ENCODE data around the gene KIAA0930.

KIAA0930 gene

GRCh38 chr22:45179276-45180049, 61.2 kb downstream of the KIAA0930 start:
- Histone ChIP-seq H3K4me1 (ENCODE audit: control insufficient read depth, low read depth, low read length) (no peaks in the 10 kb centered on the region), H3K4me3 (ENCODE audit: low read length) (no peak overlapping the region), H2BK120ac (ENCODE audit: low read depth, low read length) (no peak overlapping the region), H2BK15ac (replicated peaks; ENCODE audit: low read depth) (no peak overlapping the region), H3K4ac (ENCODE audit: low read depth, low read length) (no peak overlapping the region), H3K56ac (ENCODE audit: low read length) (no peak overlapping the region), H2AK5ac (ENCODE audit: low read length) (no peak overlapping the region), H2BK5ac (ENCODE audit: low read length) (no peak overlapping the region), H3K27ac (ENCODE audit: low read depth, low read length) (no peak overlapping the region), H3K18ac (ENCODE audit: low read length) (no peak overlapping the region), H3K79me1 (ENCODE audit: low read length) (peaks cover 23% of the 10 kb centered on the region), H3K79me2 (ENCODE audit: control insufficient read depth, insufficient read depth, low read length) (peaks cover 30% of the 10 kb centered on the region), H3K9ac (ENCODE audit: low read length) (no peak overlapping the region), H3K27me3 (ENCODE audit: insufficient read depth, low read length, poor library complexity) (no peaks in the 10 kb centered on the region), H3K23ac (ENCODE audit: low read length) (no peak overlapping the region), H4K5ac (ENCODE audit: low read length) (no peak overlapping the region), H4K8ac (ENCODE audit: low read depth, low read length) (no peak overlapping the region), H3K36me3 (ENCODE audit: control insufficient read depth, insufficient read depth, low read length) (peaks cover 18% of the 10 kb centered on the region), H3K4me2 (ENCODE audit: low read length) (no peak overlapping the region)
- WGBS (ENCODE audit: extremely low coverage, insufficient coverage, low lambda C conversion rate) = no CpG with 5 or more reads among the region's 9 CpGs
- no peak for DNase-seq

DNA sequence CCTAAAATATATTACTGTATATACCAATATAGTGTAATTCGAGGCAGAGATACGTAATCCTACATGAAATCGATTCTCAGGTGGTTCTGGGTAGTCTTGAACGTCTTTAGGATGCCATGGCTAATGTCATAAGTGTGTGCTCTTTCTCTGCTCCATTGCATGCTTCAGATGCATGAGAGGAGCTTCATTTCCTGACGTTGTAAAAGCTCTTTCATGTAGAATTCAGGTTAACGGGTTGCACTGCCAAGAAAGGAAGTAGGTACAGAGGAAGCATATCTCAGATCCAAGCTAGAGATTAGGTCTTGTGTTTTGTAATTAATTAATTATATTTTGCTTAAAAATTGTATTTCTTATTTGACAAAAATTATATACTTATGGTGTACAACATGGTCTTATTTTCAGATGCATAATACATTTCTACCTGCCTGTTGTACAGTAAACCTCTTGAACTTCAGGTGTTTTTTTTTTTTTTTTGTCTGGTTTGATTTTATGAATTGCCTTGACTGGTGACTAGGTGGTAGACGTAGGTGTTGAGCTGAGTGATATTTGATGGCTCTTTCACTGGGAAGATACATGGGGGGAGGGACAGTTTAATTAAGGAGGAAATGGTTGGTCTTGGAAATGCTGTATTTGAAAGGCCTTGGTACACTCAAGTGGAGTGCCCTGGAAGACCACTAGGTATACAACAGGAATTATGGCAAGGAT, 67.7 kb downstream of the KIAA0930 start:
- no peak overlapping the region for H3K9ac ChIP-seq (ENCODE audit: low read length)
- no peaks in the 10 kb centered on the region for H3K4me1 ChIP-seq (ENCODE audit: control insufficient read depth, low read depth, low read length)
- H3K56ac ChIP-seq (ENCODE audit: low read length) = no peak overlapping the region
- no peak overlapping the region for H3K4ac ChIP-seq (ENCODE audit: low read depth, low read length)
- no CpG with 5 or more reads among the region's 7 CpGs for WGBS (ENCODE audit: extremely low coverage, insufficient coverage, low lambda C conversion rate)
- no peak overlapping the region for H3K27ac ChIP-seq (ENCODE audit: low read depth, low read length)
- no peak overlapping the region for H3K4me3 ChIP-seq (ENCODE audit: low read length)
- peaks cover 28% of the 10 kb centered on the region for H3K79me1 ChIP-seq (ENCODE audit: low read length)
- peaks cover 21% of the 10 kb centered on the region for H3K36me3 ChIP-seq (ENCODE audit: control insufficient read depth, insufficient read depth, low read length)
- H2BK15ac ChIP-seq (replicated peaks; ENCODE audit: low read depth) = no peak overlapping the region
- H3K18ac ChIP-seq (ENCODE audit: low read length) = no peak overlapping the region
- H3K23ac ChIP-seq (ENCODE audit: low read length) = no peak overlapping the region
- no peak overlapping the region for H2BK5ac ChIP-seq (ENCODE audit: low read length)
- H4K5ac ChIP-seq (ENCODE audit: low read length) = no peak overlapping the region
- DNase-seq = no peak
- H2BK120ac ChIP-seq (ENCODE audit: low read depth, low read length) = no peak overlapping the region
- H3K4me2 ChIP-seq (ENCODE audit: low read length) = no peak overlapping the region
- peaks cover 37% of the 10 kb centered on the region for H3K79me2 ChIP-seq (ENCODE audit: control insufficient read depth, insufficient read depth, low read length)
- no peak overlapping the region for H4K8ac ChIP-seq (ENCODE audit: low read depth, low read length)
- no peak overlapping the region for H2AK5ac ChIP-seq (ENCODE audit: low read length)
- H3K27me3 ChIP-seq (ENCODE audit: insufficient read depth, low read length, poor library complexity) = no peaks in the 10 kb centered on the region

DNA sequence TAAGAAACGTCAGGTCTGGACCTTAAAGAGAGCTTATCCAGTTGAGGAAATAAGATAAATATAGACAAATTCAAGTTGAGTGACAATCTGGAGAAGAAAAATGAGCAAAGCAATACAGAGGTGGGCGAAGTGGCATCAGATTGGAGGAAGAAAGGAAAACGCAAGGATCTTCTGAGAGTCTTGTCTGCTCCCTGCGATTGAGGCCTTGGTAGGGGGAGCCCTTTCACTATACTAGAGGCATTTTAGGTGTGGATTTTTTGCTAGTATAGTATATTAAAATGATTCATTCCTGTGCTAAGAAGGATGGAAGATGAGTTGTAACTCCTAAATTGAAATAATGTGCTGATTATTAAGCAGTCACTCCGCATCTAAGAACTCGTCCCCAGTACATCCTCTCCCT, 68.9 kb downstream of the KIAA0930 start:
- H2BK15ac ChIP-seq (replicated peaks; ENCODE audit: low read depth) = no peak overlapping the region
- H3K18ac ChIP-seq (ENCODE audit: low read length) = no peak overlapping the region
- no peak overlapping the region for H3K4ac ChIP-seq (ENCODE audit: low read depth, low read length)
- H3K23ac ChIP-seq (ENCODE audit: low read length) = no peak overlapping the region
- H3K36me3 ChIP-seq (ENCODE audit: control insufficient read depth, insufficient read depth, low read length) = peaks cover 17% of the 10 kb centered on the region
- DNase-seq = no peak
- no peak overlapping the region for H2BK120ac ChIP-seq (ENCODE audit: low read depth, low read length)
- H3K9ac ChIP-seq (ENCODE audit: low read length) = no peak overlapping the region
- no peaks in the 10 kb centered on the region for H3K27me3 ChIP-seq (ENCODE audit: insufficient read depth, low read length, poor library complexity)
- no peak overlapping the region for H3K4me2 ChIP-seq (ENCODE audit: low read length)
- H3K27ac ChIP-seq (ENCODE audit: low read depth, low read length) = no peak overlapping the region
- no peak overlapping the region for H3K56ac ChIP-seq (ENCODE audit: low read length)
- H3K79me2 ChIP-seq (ENCODE audit: control insufficient read depth, insufficient read depth, low read length) = peaks cover 38% of the 10 kb centered on the region
- H2BK5ac ChIP-seq (ENCODE audit: low read length) = no peak overlapping the region
- no CpG with 5 or more reads among the region's 6 CpGs for WGBS (ENCODE audit: extremely low coverage, insufficient coverage, low lambda C conversion rate)
- peaks cover 26% of the 10 kb centered on the region for H3K79me1 ChIP-seq (ENCODE audit: low read length)
- no peak overlapping the region for H4K5ac ChIP-seq (ENCODE audit: low read length)
- no peak overlapping the region for H4K8ac ChIP-seq (ENCODE audit: low read depth, low read length)
- no peaks in the 10 kb centered on the region for H3K4me1 ChIP-seq (ENCODE audit: control insufficient read depth, low read depth, low read length)
- no peak overlapping the region for H2AK5ac ChIP-seq (ENCODE audit: low read length)
- no peak overlapping the region for H3K4me3 ChIP-seq (ENCODE audit: low read length)

- Histone ChIP-seq H3K23ac (ENCODE audit: low read length) (no peak overlapping the region), H3K79me2 (ENCODE audit: control insufficient read depth, insufficient read depth, low read length) (peaks cover 45% of the 10 kb centered on the region), H3K36me3 (ENCODE audit: control insufficient read depth, insufficient read depth, low read length) (peaks cover 12% of the 10 kb centered on the region), H2AK5ac (ENCODE audit: low read length) (no peak overlapping the region), H3K79me1 (ENCODE audit: low read length) (peaks cover 21% of the 10 kb centered on the region), H3K4me1 (ENCODE audit: control insufficient read depth, low read depth, low read length) (no peaks in the 10 kb centered on the region), H3K4ac (ENCODE audit: low read depth, low read length) (no peak overlapping the region), H3K9ac (ENCODE audit: low read length) (no peak overlapping the region), H2BK15ac (replicated peaks; ENCODE audit: low read depth) (no peak overlapping the region), H3K18ac (ENCODE audit: low read length) (no peak overlapping the region), H3K27ac (ENCODE audit: low read depth, low read length) (no peak overlapping the region), H2BK5ac (ENCODE audit: low read length) (no peak overlapping the region), H3K27me3 (ENCODE audit: insufficient read depth, low read length, poor library complexity) (no peaks in the 10 kb centered on the region), H2BK120ac (ENCODE audit: low read depth, low read length) (no peak overlapping the region), H4K8ac (ENCODE audit: low read depth, low read length) (no peak overlapping the region), H4K5ac (ENCODE audit: low read length) (no peak overlapping the region), H3K4me2 (ENCODE audit: low read length) (no peak overlapping the region), H3K56ac (ENCODE audit: low read length) (no peak overlapping the region), H3K4me3 (ENCODE audit: low read length) (no peak overlapping the region)
- DNase-seq = peak; percentile 45
- WGBS (ENCODE audit: extremely low coverage, insufficient coverage, low lambda C conversion rate) = no CpG with 5 or more reads among the region's 19 CpGs
Measured at GRCh38 chr22:45169591-45170466, 70.9 kb downstream of the KIAA0930 start.

- Histone ChIP-seq H3K4ac (ENCODE audit: low read depth, low read length) (no peak overlapping the region), H3K4me1 (ENCODE audit: control insufficient read depth, low read depth, low read length) (no peaks in the 10 kb centered on the region), H3K23ac (ENCODE audit: low read length) (no peak overlapping the region), H4K8ac (ENCODE audit: low read depth, low read length) (no peak overlapping the region), H3K27ac (ENCODE audit: low read depth, low read length) (no peak overlapping the region), H3K27me3 (ENCODE audit: insufficient read depth, low read length, poor library complexity) (no peaks in the 10 kb centered on the region), H3K79me1 (ENCODE audit: low read length) (peaks cover 12% of the 10 kb centered on the region), H3K36me3 (ENCODE audit: control insufficient read depth, insufficient read depth, low read length) (peaks cover 4% of the 10 kb centered on the region), H3K79me2 (ENCODE audit: control insufficient read depth, insufficient read depth, low read length) (peaks cover 46% of the 10 kb centered on the region), H2BK5ac (ENCODE audit: low read length) (no peak overlapping the region), H4K5ac (ENCODE audit: low read length) (no peak overlapping the region), H3K4me2 (ENCODE audit: low read length) (no peak overlapping the region), H3K9ac (ENCODE audit: low read length) (no peak overlapping the region), H2BK15ac (replicated peaks; ENCODE audit: low read depth) (no peak overlapping the region), H2AK5ac (ENCODE audit: low read length) (no peak overlapping the region), H3K4me3 (ENCODE audit: low read length) (no peak overlapping the region), H2BK120ac (ENCODE audit: low read depth, low read length) (no peak overlapping the region), H3K18ac (ENCODE audit: low read length) (no peak overlapping the region), H3K56ac (ENCODE audit: low read length) (no peak overlapping the region)
- no peak for DNase-seq
- no CpG with 5 or more reads among the region's 5 CpGs for WGBS (ENCODE audit: extremely low coverage, insufficient coverage, low lambda C conversion rate)
Measured at GRCh38 chr22:45166932-45167331, 73.8 kb downstream of the KIAA0930 start.

Data from mesendoderm (in vitro differentiated cells).